RWPE1 (cell line): ENCODE data around the gene TLR8.

ENCODE experiments used
- CTCF ChIA-PET: fragments of 350-600 bp; sonication (Branson Sonifier 250); formaldehyde crosslinking; extraction: SDS; loops from one replicate; lab custom pipeline; 2021; lab: Yijun Ruan, JAX
- POLR2A ChIA-PET: fragments of 400-600 bp; formaldehyde crosslinking; extraction: SDS; loops from one replicate; lab custom pipeline; 2020; ENCODE audit warnings: antibody characterized with exemption; ENCODE audit not compliant: low non-redundant PET; lab: Yijun Ruan, JAX
- DNase-seq: peaks from one replicate; pipeline ENCODE4 v3.0.0; 2012; ENCODE audit warnings: low spot score
- H3K27ac ChIP-seq: fragments of 450-650 bp; 2 replicates; pipeline ENCODE4 v1.5.1; 2017
- CTCF ChIP-seq: fragments of 450-650 bp; conservative IDR thresholded peaks from 2 replicates; pipeline ENCODE4 v1.5.1; 2017; ENCODE audit warnings: low read depth, mild to moderate bottlenecking

The TLR8 gene

DNA sequence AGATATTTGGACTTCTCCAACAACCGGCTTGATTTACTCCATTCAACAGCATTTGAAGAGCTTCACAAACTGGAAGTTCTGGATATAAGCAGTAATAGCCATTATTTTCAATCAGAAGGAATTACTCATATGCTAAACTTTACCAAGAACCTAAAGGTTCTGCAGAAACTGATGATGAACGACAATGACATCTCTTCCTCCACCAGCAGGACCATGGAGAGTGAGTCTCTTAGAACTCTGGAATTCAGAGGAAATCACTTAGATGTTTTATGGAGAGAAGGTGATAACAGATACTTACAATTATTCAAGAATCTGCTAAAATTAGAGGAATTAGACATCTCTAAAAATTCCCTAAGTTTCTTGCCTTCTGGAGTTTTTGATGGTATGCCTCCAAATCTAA is 19.3 kb upstream of the TLR8 start:
- DNase-seq: no peak
- POLR2A ChIA-PET: no interaction called here
- H3K27ac ChIP-seq: no peak overlapping the region
- TF ChIP-seq CTCF: no peak
- CTCF ChIA-PET: interaction anchor here (0.7 kb wide), 1 partner anchor 66 kb away, joined by 3 read pairs; no protein-coding TSS in a partner anchor

DNA sequence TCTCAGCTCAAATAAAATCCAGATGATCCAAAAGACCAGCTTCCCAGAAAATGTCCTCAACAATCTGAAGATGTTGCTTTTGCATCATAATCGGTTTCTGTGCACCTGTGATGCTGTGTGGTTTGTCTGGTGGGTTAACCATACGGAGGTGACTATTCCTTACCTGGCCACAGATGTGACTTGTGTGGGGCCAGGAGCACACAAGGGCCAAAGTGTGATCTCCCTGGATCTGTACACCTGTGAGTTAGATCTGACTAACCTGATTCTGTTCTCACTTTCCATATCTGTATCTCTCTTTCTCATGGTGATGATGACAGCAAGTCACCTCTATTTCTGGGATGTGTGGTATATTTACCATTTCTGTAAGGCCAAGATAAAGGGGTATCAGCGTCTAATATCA is 18.7 kb upstream of the TLR8 start:
- DNase-seq: no peak
- no peak for TF ChIP-seq CTCF
- ChIA-PET CTCF (interaction anchor here (0.7 kb wide), 1 partner anchor 67 kb away, joined by 3 read pairs; no protein-coding TSS in a partner anchor), POLR2A (no interaction called here)
- no peak overlapping the region for H3K27ac ChIP-seq

GRCh38 chrX:12890467-12890866 is 16.0 kb upstream of the TLR8 start:
- TF ChIP-seq CTCF: no peak
- H3K27ac ChIP-seq: no peak overlapping the region
- POLR2A ChIA-PET: no interaction called here
- no peak for DNase-seq
- CTCF ChIA-PET: no interaction called here

DNA sequence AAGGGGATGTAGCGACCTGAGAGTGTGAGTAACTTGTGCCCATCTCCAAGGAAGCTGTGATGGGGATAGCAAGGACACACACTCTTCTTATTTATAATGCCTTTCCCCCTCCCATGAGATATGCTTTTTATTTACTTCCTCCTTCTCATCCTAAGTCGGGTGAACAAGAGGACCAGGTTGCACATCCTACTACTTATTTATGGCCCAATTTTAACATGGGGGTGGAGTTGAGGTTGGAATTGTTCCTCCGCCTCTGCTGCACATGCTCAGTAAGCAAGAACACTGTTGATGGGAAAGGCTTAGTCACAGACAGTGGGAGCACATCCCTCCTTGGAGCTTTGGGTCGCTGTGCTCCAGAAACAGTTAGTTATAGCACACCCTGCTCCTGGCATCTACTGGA is 15.2 kb upstream of the TLR8 start:
- TF ChIP-seq CTCF: no peak
- POLR2A ChIA-PET: interaction anchor here (0.6 kb wide), 1 partner anchor 461 kb away, joined by 3 read pairs; no protein-coding TSS in a partner anchor
- H3K27ac ChIP-seq: no peak overlapping the region
- CTCF ChIA-PET: no interaction called here
- DNase-seq: no peak

- ChIA-PET CTCF (no interaction called here), POLR2A (interaction anchor here (0.6 kb wide), 1 partner anchor 461 kb away, joined by 3 read pairs; no protein-coding TSS in a partner anchor)
- no peak for TF ChIP-seq CTCF
- DNase-seq: no peak
- H3K27ac ChIP-seq: no peak overlapping the region
These were observed 14.4 kb upstream of the TLR8 start for GRCh38 chrX:12891915-12892506.

GRCh38 chrX:12892716-12893115 is 13.7 kb upstream of the TLR8 start:
- no peak for DNase-seq
- TF ChIP-seq CTCF: no peak
- H3K27ac ChIP-seq: no peak overlapping the region
- ChIA-PET CTCF (no interaction called here), POLR2A (no interaction called here)
